ENCODE data around the gene PNCK.

PNCK gene

GRCh38 chrX:153657161-153657560 is 16.5 kb downstream of the PNCK start:
- DNase-seq: no peak

GRCh38 chrX:153653556-153653955 is 20.1 kb downstream of the PNCK start:
- no peak for DNase-seq

- no peak for DNase-seq
These were observed 22.0 kb downstream of the PNCK start for GRCh38 chrX:153651540-153652079.

- DNase-seq: no peak
These were observed 22.7 kb downstream of the PNCK start for GRCh38 chrX:153650959-153651358.

GRCh38 chrX:153649915-153650782 is 23.5 kb downstream of the PNCK start:
- DNase-seq: no peak

- no peak for DNase-seq
These were observed 24.3 kb downstream of the PNCK start for GRCh38 chrX:153649178-153649914.

- no peak for DNase-seq
These were observed 25.0 kb downstream of the PNCK start for GRCh38 chrX:153648358-153649177.

GRCh38 chrX:153647461-153648357 is 25.9 kb downstream of the PNCK start:
- no peak for DNase-seq

- DNase-seq: no peak
These were observed 26.8 kb downstream of the PNCK start, which contains the start of gene DUSP9 for GRCh38 chrX:153646620-153647373. Gene DUSP9 (plus strand): TSS chrX:153647203. CDS start chrX:153647954, 751 bp downstream.

- DNase-seq: no peak
These were observed 27.6 kb downstream of the PNCK start for GRCh38 chrX:153645921-153646488.

- DNase-seq: no peak
These were observed 28.5 kb downstream of the PNCK start for GRCh38 chrX:153645151-153645550.

- no peak for DNase-seq
These were observed 29.1 kb downstream of the PNCK start for GRCh38 chrX:153644356-153645125.

GRCh38 chrX:153643431-153644351 is 29.9 kb downstream of the PNCK start:
- no peak for DNase-seq

GRCh38 chrX:153642655-153643430 is 30.8 kb downstream of the PNCK start:
- DNase-seq: no peak

GRCh38 chrX:153642051-153642654 is 31.5 kb downstream of the PNCK start:
- no peak for DNase-seq

GRCh38 chrX:153641627-153642026 is 32.0 kb downstream of the PNCK start:
- DNase-seq: no peak
